HTERT RPE-1 (cell line): ENCODE measurements around the gene ATF3.
"Not testable (repeated sequence)": the region's sequence is repeated elsewhere in the genome, so short reads cannot be mapped to it uniquely, and the experiment has no call there.

Experiments used
- in situ Hi-C: fragments of 300-500 bp; cut with MboI; formaldehyde crosslinking; loops from 4 replicates; pipeline ENCODE4 v1.14.3; 2020; ENCODE audit warnings: low sequenced_read_pairs

Gene ATF3

DNA sequence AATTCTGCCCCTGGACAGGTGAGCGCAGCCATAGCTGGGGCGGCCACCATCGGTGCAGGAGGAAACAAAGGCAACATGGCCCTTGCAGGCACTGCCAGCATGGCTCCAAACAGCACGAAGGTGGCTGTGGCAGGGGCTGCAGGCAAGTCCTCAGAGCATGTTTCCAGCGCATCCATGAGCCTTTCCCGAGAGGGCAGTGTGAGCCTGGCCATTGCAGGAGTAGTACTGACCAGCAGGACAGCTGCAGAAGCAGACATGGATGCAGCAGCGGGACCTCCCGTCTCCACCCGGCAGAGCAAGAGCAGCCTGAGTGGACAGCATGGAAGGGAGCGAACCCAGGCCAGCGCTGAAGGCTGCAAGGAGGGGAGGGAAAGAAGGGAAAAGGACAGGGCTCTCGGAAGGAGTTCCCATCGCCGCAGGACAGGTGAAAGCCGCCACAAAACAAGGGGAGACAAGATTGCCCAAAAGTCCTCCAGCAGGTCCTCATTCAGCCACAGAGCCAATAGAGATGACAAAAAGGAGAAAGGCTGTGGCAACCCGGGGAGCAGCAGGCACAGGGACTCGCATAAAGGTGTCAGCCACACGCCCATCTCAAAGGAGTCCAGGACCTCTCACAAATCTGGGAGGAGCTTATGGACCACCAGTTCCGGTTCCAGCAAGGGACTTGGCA is 17.4 kb downstream of the ATF3 start:
- in situ Hi-C loops: no loop called here

- in situ Hi-C loops: no loop called here
These were observed 19.5 kb downstream of the ATF3 start for GRCh38 chr1:212628046-212628445.

DNA sequence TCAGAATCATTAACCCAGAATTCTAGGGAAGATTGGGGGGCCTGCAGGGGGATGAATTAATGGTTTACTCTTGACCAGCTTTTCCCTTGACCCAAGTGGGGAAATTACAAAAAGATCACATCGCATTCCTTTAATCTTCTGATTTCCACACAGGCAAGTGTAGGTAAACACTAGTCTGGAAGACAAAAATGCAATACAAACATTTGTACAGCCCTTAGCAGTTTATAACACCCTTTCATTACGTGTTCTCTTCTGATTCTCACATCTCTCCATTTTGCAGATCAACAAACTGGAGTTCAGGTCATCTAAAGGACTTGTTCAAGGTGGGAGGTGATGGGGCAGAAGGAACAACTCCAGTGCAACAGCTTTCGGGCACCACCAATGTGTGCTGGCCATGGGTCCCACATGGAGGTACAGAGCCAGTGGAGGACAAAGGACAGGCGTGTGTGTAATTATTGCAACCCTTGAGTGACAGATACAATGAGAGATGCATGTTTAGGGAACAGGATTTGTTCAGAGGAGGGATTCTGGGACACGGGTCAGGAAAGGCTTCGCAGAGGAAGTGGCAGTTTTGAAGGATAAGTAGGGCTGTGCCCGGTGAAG is 20.4 kb downstream of the ATF3 start:
- in situ Hi-C loops: no loop called here

GRCh38 chr1:212629450-212630157 is 21.0 kb downstream of the ATF3 start:
- in situ Hi-C loops: no loop called here

GRCh38 chr1:212630158-212630900 is 21.8 kb downstream of the ATF3 start:
- in situ Hi-C loops: no loop called here

- in situ Hi-C loops: no loop called here
These were observed 24.6 kb downstream of the ATF3 start for GRCh38 chr1:212633161-212633560.

- in situ Hi-C loops: no loop called here
These were observed 25.7 kb downstream of the ATF3 start for GRCh38 chr1:212634252-212634651.

- in situ Hi-C loops: no loop called here
These were observed 26.6 kb downstream of the ATF3 start for GRCh38 chr1:212635141-212635631.

- in situ Hi-C loops: no loop called here
These were observed 29.3 kb downstream of the ATF3 start for GRCh38 chr1:212637902-212638301.

DNA sequence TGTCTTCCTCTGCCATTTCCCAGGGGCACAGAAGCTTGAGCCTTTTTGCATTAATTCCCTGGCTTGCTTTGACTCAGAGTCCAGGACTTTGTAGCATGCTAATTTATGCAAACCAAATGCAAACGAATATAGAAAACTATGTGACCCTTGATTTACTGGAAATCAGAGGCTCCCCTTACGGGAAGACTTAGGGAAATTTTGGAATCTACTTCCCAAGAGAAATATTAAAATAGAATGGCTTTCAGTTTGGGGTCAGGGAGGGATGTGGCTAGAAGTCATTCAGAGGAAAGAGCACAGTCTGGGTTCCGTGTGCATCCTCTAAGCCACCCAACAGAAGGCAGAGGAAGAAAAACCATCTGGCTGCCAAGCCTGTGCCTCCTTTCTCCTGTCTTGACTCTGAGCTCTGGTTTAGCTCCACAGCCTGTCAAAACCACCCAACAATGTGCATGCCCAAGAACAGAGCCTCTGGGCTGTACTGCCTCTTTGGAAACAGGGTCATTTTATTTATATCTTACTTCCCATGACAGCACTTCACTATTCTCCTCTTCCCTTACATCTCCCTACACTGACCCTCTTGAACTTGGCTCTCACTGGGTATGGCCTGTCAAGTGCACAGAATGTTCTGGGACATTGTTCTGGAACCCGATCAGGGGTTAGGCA is 30.1 kb downstream of the ATF3 start:
- in situ Hi-C loops: no loop called here

GRCh38 chr1:212639524-212639923 is 31.0 kb downstream of the ATF3 start:
- in situ Hi-C loops: not testable (repeated sequence)

DNA sequence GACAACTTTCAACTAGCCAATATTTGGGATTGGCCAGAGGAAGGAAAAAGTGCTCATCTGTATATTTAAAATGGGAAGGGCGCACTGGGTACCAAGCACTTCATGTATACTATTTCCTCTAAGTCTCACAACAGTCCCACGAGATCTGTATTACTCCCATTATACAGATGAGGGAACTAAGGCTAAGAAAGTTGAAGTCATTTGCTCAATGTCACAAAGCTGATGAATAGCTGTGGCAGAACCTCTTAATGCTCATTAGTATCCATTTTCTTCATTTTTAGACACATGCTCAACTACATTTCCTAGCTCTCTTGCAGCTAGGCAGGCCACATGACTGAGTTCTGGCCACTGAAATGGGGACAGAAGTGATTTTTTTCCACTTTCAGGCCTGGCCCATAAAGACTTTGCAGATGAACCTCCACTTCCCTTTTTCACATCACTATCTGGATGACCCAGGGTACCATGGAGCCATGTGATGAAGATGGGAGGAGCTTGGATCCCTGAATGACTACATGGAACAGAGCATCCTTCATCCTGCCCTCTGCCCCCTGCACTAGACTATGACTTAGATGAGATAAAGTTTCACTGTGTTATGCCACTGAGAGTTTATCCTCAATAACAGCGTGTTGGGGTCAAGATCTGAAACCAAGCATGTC is 31.8 kb downstream of the ATF3 start:
- in situ Hi-C loops: no loop called here

DNA sequence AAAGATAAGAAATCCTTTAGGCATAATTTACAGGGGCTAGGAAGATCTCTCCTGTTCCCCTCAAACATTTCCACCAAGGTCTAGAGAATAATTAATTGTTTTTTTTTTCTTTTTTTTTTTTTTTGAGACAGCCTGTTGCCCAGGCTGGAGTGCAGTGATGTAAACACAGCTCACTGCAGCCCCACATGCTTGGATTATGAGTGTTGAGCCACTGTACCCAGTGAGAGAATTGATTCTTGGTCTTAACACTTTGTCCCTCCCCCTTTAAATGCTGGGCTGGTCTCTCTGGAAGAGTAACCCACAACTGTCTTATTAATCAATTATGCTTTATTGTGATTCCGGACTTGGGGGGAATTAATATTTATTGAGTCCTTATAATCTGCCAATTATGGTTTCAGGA is 33.4 kb downstream of the ATF3 start:
- in situ Hi-C loops: no loop called here

DNA sequence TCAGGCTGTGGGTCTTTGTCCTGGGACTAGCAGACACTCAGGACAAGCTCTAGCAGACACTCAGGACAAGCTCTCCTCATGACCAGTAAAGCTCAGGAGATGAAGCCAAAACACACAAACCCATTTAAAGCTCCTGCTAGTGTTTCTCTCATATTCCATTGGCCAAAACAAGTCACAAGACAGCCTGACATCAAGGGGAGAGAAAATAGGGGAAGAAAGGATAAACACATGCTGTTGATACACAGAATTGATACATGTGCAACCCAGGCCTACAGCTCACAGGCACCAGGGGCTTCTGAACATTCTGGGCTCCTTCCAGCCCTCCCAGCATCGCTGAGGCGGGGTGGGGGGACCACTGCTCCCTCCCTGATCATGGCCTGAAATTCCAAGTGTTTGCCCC is 35.3 kb downstream of the ATF3 start:
- in situ Hi-C loops: no loop called here

DNA sequence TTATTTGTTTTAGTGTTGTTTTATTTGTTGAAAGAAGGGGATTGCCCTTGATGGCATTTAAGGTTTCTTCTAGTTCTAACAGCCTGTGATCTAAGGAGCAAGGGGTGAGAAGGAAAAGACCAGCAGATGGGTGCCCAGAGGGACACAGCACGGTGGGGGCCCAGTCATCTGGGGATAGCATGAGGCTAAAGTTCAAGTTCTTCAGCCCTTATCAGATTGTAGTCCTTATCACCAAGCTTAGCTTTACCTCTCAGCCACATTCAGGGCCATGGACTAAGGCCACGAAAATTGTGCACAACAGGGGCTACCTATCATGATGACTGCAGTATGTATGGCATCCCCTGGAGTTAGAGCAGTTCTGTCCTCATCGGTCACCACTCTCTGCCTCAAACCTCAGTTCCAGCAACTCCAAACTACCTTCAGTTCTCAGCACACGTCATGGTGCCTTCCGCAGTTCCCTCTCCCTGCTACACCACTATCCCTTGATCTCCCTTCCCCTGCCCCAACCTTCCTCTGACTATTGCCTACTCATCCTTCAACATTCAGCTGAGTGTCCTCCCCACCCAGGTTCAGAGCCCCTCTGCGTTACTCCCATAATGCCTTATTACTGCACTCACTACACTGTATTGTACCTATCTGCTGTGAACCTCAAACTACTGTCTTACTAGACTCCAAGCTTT is 36.4 kb downstream of the ATF3 start:
- in situ Hi-C loops: no loop called here

DNA sequence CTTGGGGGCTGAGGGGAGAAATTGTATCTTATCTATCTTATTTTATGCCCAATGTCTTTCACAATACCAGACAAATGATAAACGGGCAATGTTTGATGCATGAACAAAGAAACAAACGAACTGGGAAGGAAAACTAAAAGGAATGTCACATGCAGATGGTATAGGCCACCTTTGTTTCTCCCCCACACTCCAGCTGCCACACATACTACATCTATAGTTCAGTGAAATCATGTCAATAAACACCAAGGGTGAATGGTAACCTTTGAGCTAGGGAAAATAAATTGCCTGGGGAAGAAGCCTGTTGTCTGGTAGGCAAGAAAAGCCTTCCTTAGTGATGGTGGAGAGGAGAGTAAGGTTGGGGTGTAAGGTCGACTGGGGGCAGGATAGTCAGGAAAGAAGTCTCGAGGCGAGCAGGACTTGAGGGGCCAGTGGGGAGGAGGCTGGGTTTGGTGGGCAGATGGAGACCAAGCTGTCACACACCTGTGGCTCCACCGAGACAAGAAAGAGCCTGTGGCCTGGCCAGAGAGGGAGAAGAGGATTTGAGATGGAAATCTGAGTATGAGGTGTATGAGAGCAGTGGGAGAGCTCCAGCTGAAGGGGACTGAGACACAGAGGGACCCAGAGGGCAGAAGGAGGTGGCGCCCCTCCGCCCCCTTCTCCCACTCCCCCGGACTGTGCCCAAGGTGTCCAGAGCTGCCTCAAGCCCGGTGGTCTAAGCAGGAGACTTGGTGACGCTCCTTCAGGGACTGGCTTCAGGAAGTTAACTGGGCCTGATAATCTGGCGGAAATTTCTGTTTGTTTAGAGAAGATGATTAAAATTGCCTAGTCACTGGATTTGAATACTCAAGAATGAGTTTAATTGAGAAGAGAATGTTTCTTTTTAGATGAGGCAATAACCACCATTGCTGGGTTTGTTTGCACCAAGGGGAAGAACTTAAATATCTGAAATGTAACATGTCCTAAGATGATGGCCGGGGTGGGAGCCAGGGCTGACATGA is 37.3 kb downstream of the ATF3 start:
- in situ Hi-C loops: no loop called here

GRCh38 chr1:212646588-212646987 is 38.0 kb downstream of the ATF3 start:
- in situ Hi-C loops: no loop called here

GRCh38 chr1:212647004-212647403 is 38.4 kb downstream of the ATF3 start:
- in situ Hi-C loops: no loop called here

DNA sequence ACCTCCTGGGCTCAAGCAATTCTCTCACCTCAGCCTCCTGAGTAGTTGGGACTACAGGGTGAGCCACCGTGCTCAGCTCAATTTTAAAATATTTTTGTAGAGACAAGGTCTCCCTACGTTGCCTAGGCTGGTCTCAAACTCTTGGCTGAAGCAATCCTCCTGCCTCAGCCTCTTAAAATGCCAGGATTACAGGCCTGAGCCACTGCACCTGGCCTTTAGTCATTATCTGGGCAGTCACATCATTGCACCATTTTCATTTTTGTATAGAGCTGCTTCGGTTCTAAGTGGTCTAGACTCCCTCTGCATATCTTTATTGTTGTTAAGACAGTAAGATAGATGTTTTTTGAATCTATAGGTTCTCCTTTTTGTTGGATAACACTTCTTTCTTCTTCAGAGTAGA is 39.9 kb downstream of the ATF3 start:
- in situ Hi-C loops: no loop called here
